ENCODE measurements around the gene SIPA1L3. TPM values are rescaled to one million over a fixed set of nuclear protein-coding genes. Genes with fewer than 3 reads are reported as not detected.
A peak's percentile ranks its signal among the peaks of the same experiment; 100 is the strongest.

The SIPA1L3 gene
- total and polyA plus RNA-seq, 9 of the 15 experiments (the other 6 are each of a cell fraction or from before 2014, with no cell fraction given) = 0.01 to 6.1 (median 2.5) TPM

- in situ Hi-C loops (cut with MboI) (no loop called here), intact Hi-C loops (cut with micrococcal nuclease) (no loop called here)
- no peaks in the 10 kb centered on the region for H3K79me2 ChIP-seq (ENCODE audit: control insufficient read depth, insufficient read depth, low read length)
- no peaks in the 10 kb centered on the region; a peak in 1 of 5 replicates for H3K27me3 ChIP-seq (ENCODE audit: control insufficient read depth in 2 of 2, insufficient read depth in 2 of 2, low read length in 2 of 2)
- H3K36me3 ChIP-seq (ENCODE audit: control insufficient read depth, insufficient read depth, low read length) = no peaks in the 10 kb centered on the region
- BruUV-seq (replicated peaks) = no TSS peak
- no peak overlapping the region; the same call in 2 of the 3 replicates for H3K27ac ChIP-seq (ENCODE audit: extremely low read depth, low read depth, low read length)
- ATAC-seq = peak; percentile 28; the same call in 2 of the 3 replicates
- no peak overlapping the region for H2AFZ ChIP-seq (ENCODE audit: low read depth, low read length)
- no peak overlapping the region for H3K4me2 ChIP-seq (ENCODE audit: insufficient read depth, low read length)
- H3K4me1 ChIP-seq (replicated peaks in 1 of 2; ENCODE audit: control insufficient read depth in 2 of 2, insufficient read depth in 2 of 2, low read length in 2 of 2) = peaks cover 0 to 24% of the 10 kb centered on the region in 2 experiments; a peak in 3 of 5 replicates
- FAIRE-seq = peak; percentile 80
- DNase-seq (ENCODE audit: extremely low read depth in 1 of 4, low spot score in 3 of 4) = peak; percentile 33 to 70 (median 60)
- H3K4me3 ChIP-seq = no peak overlapping the region
- ChIA-PET CTCF (ENCODE audit: low intra/inter-chr PET ratio) (no interaction called here), POLR2A (interaction anchor here (0.5 to 0.6 kb wide), 4 partner anchors 21 to 290 kb away, joined by 3 to 4 read pairs (median 3); no protein-coding TSS in a partner anchor)
- no peaks in the 10 kb centered on the region for H3K9me3 ChIP-seq (replicated peaks; ENCODE audit: control insufficient read depth, insufficient read depth, low read depth, low read length)
- no peaks in the 10 kb centered on the region for H3K9me1 ChIP-seq (ENCODE audit: control insufficient read depth, insufficient read depth, low read length)
- 31% methylated on average over 14 of the region's 26 CpGs for WGBS (ENCODE audit: insufficient coverage, low coverage, missing lambda C conversion rate)
- no peak overlapping the region; a peak in 1 of 4 replicates for H3K9ac ChIP-seq (ENCODE audit: insufficient read depth in 1 of 2, low read depth in 2 of 2, low read length in 2 of 2)
- no peaks in the 10 kb centered on the region for H4K20me1 ChIP-seq (replicated peaks; ENCODE audit: control insufficient read depth, insufficient read depth, low read length)
- TF ChIP-seq ID3 (CRISPR knock-in tag; IDR thresholded peaks at IDR 0.05) (no peak), ID3 (tag; IDR thresholded peaks at IDR 0.05) (no peak), KDM1A (IDR thresholded peaks at IDR 0.05) (peak; percentile 39 to 51; a peak in 2 of 4 replicates), CEBPB (tag; IDR thresholded peaks at IDR 0.05) (no peak), EP300 (IDR thresholded peaks at IDR 0.05; ENCODE audit: low read length) (no peak), CBFA2T2 (conservative IDR thresholded peaks at IDR 0.05) (peak; percentile 7; the same call in 1 of the 2 replicates), KLF13 (tag; IDR thresholded peaks at IDR 0.05; ENCODE audit: borderline replicate concordance, low read depth) (no peak), NFIC (IDR thresholded peaks at IDR 0.05) (peak; percentile 6; the same call in 1 of the 2 replicates), RERE (CRISPR knock-in tag; IDR thresholded peaks at IDR 0.05; ENCODE audit: borderline replicate concordance) (no peak), GTF3C2 (IDR thresholded peaks at IDR 0.05; ENCODE audit: borderline replicate concordance, extremely low read depth, insufficient read length) (no peak), ELF4 (CRISPR knock-in tag; IDR thresholded peaks at IDR 0.05) (no peak), SNAPC5 (CRISPR knock-in tag; IDR thresholded peaks at IDR 0.05) (no peak)
Measured at GRCh38 chr19:38216785-38217641, 310.0 kb downstream of the SIPA1L3 start.

All from K562 (cell line).